ENCODE results near the gene MFAP1. TPM values are rescaled to one million over a fixed set of nuclear protein-coding genes. Genes with fewer than 3 reads are reported as not detected.
A peak's percentile ranks its signal among the peaks of the same experiment; 100 is the strongest.
"Not testable (repeated sequence)": the region's sequence is repeated elsewhere in the genome, so short reads cannot be mapped to it uniquely, and the experiment has no call there.

The MFAP1 gene
- total RNA-seq, 1 donor from 2014 or later: 20.3 TPM

GRCh38 chr15:43815064-43815463, 9.4 kb downstream of the MFAP1 start:
- not testable (repeated sequence) for DNase-seq

- DNase-seq: no peak
These were observed 15.4 kb downstream of the MFAP1 start for GRCh38 chr15:43808960-43809678.

GRCh38 chr15:43808435-43808950, 16.0 kb downstream of the MFAP1 start:
- no peak for DNase-seq

- not testable (repeated sequence) for DNase-seq
These were observed 21.8 kb downstream of the MFAP1 start for GRCh38 chr15:43802676-43803075.

GRCh38 chr15:43800286-43801141, 24.0 kb downstream of the MFAP1 start, which contains the start of gene HYPK:
Gene HYPK, plus strand, starts transcription at chr15:43800599. Its CDS starts 24 bp downstream, at chr15:43800623.
- DNase-seq: peak; percentile 87

GRCh38 chr15:43799945-43800285, 24.6 kb downstream of the MFAP1 start, which contains the start of gene SERINC4:
Gene SERINC4, minus strand, starts transcription at chr15:43800220. Its CDS starts 234 bp downstream, at chr15:43799986.
- DNase-seq: no peak

- DNase-seq: no peak
These were observed 25.1 kb downstream of the MFAP1 start for GRCh38 chr15:43799209-43799944.

- no peak for DNase-seq
These were observed 27.9 kb downstream of the MFAP1 start for GRCh38 chr15:43796566-43796965.

- DNase-seq: no peak
These were observed 28.5 kb downstream of the MFAP1 start for GRCh38 chr15:43795997-43796396.

- DNase-seq: no peak
These were observed 29.3 kb downstream of the MFAP1 start for GRCh38 chr15:43795197-43795596.

GRCh38 chr15:43794269-43795037, 30.0 kb downstream of the MFAP1 start:
- no peak for DNase-seq

- no peak for DNase-seq
These were observed 30.8 kb downstream of the MFAP1 start for GRCh38 chr15:43793647-43794046.

GRCh38 chr15:43792761-43793476, 31.6 kb downstream of the MFAP1 start:
- DNase-seq: peak; percentile 22

GRCh38 chr15:43791993-43792760, 32.3 kb downstream of the MFAP1 start, which contains the start of gene SERF2:
Gene SERF2, plus strand, starts transcription at chr15:43792320. Its CDS starts 57 bp downstream, at chr15:43792377.
- DNase-seq: peak; percentile 100

GRCh38 chr15:43789409-43789808, 35.1 kb downstream of the MFAP1 start:
- DNase-seq: no peak

GRCh38 chr15:43779016-43779415, 45.5 kb downstream of the MFAP1 start:
- DNase-seq: no peak

- DNase-seq: peak; percentile 66
These were observed 47.1 kb downstream of the MFAP1 start for GRCh38 chr15:43777267-43777914.

GRCh38 chr15:43776718-43777266, 47.7 kb downstream of the MFAP1 start, which contains the start of gene ELL3:
Gene ELL3, minus strand, starts transcription at chr15:43776966. Its CDS starts 65 bp downstream, at chr15:43776901.
- peak; percentile 66 for DNase-seq

Measured in skin of body (tissue), 2 donors.